ENCODE data around the gene NPM1.

The NPM1 gene

GRCh38 chr5:171388816-171389168 is 1.1 kb downstream of the NPM1 start:
- Histone ChIP-seq H3K36me3 (ENCODE audit: control insufficient read depth in 2 of 2, insufficient read depth in 1 of 2, low read length in 2 of 2) (peaks cover 27 to 54% of the 10 kb centered on the region in 2 experiments), H3K4me1 (ENCODE audit: control insufficient read depth, insufficient read depth, low read length) (no peaks in the 10 kb centered on the region), H3K9me3 (ENCODE audit: control insufficient read depth, insufficient read depth, low read depth, low read length) (no peaks in the 10 kb centered on the region), H3K27ac (ENCODE audit: extremely low read depth, low read depth, low read length) (no peak overlapping the region; the same call in 1 of the 2 replicates), H3K4me3 (ENCODE audit: low read depth, low read length) (peak overlapping the region; percentile 90)
- ChIA-PET POLR2A (interaction anchor here (0.7 to 1.7 kb wide), 5 partner anchors 11 to 799 kb away, joined by 3 to 9 read pairs (median 7); partner anchors contain the start of genes FGF18 and STK10), CTCF (interaction anchor here (0.5 to 1.0 kb wide), 2 partner anchors 23 to 205 kb away, joined by 3 to 6 read pairs; no protein-coding TSS in a partner anchor)
- TF ChIP-seq ZNF747 (tag by site-specific recombination; IDR thresholded peaks at IDR 0.05) (no peak), ZNF398 (tag by site-specific recombination; IDR thresholded peaks at IDR 0.05) (no peak), CTCF (tag by site-specific recombination; IDR thresholded peaks at IDR 0.05) (no peak), ZNF473 (tag by site-specific recombination; IDR thresholded peaks at IDR 0.05) (no peak), ZNF518A (tag by site-specific recombination; conservative IDR thresholded peaks at IDR 0.05; ENCODE audit: low read depth) (no peak), HOXD13 (CRISPR knock-in tag; IDR thresholded peaks at IDR 0.05; ENCODE audit: borderline replicate concordance) (no peak), SP3 (tag by site-specific recombination; IDR thresholded peaks at IDR 0.05) (peak; percentile 9; the same call in 1 of the 2 replicates), ZNF600 (tag by site-specific recombination; IDR thresholded peaks at IDR 0.05) (no peak), KLF10 (tag by site-specific recombination; IDR thresholded peaks at IDR 0.05) (peak; percentile 37; the same call in 1 of the 2 replicates)

- CTCF ChIA-PET = no interaction called here
These were observed 3.4 kb downstream of the NPM1 start for GRCh38 chr5:171390883-171391677.

More at GRCh38 chr5:171390883-171391677, 3.4 kb downstream of the NPM1 start:
- TF ChIP-seq ZNF548 (tag by site-specific recombination; IDR thresholded peaks at IDR 0.05) = no peak
- TF ChIP-seq ZNF473 (tag by site-specific recombination; IDR thresholded peaks at IDR 0.05) = no peak
- no peak for TF ChIP-seq ZNF366 (tag by site-specific recombination; conservative IDR thresholded peaks at IDR 0.05)
- TF ChIP-seq REST (tag by site-specific recombination; IDR thresholded peaks at IDR 0.05) = no peak
- no peak for TF ChIP-seq KLF8 (tag by site-specific recombination; IDR thresholded peaks at IDR 0.05)
- TF ChIP-seq ZNF423 (tag by site-specific recombination; IDR thresholded peaks at IDR 0.05) = no peak
- no peak for TF ChIP-seq KLF10 (tag by site-specific recombination; IDR thresholded peaks at IDR 0.05)
- Histone ChIP-seq H3K27ac (ENCODE audit: extremely low read depth, low read depth, low read length) (no peak overlapping the region), H3K36me3 (ENCODE audit: control insufficient read depth in 2 of 2, insufficient read depth in 1 of 2, low read length in 2 of 2) (peaks cover 49 to 77% of the 10 kb centered on the region in 2 experiments), H3K9me3 (ENCODE audit: control insufficient read depth, insufficient read depth, low read depth, low read length) (no peaks in the 10 kb centered on the region), H3K4me1 (ENCODE audit: control insufficient read depth, insufficient read depth, low read length) (no peaks in the 10 kb centered on the region), H3K4me3 (ENCODE audit: low read depth, low read length) (no peak overlapping the region)
- POLR2A ChIA-PET = no interaction called here
